Gastrocnemius medialis (tissue), 4 donors: ENCODE results near the gene PEX5L.
"Not testable (repeated sequence)": the region's sequence is repeated elsewhere in the genome, so short reads cannot be mapped to it uniquely, and the experiment has no call there.

Source experiments
- CTCF ChIP-seq, 5 experiments: fragments of 450-650 bp in 3 of 5; fragments of 200-600 bp in 2 of 5; sonication (generic) in 2 of 5; IDR thresholded peaks in 4 of 5; conservative IDR thresholded peaks in 1 of 5; 1 replicate in 4 of 5; 2 replicates in 1 of 5; pipeline ENCODE4 v1.5.1; 2016 to 2019; ENCODE audit warnings: antibody characterized with exemption in 5 of 5, mild to moderate bottlenecking in 3 of 5, moderate library complexity in 3 of 5
- POLR2A ChIP-seq, 2 donors: fragments of 450-650 bp; IDR thresholded peaks; one replicate each; pipeline ENCODE4 v1.6.1; 2017; ENCODE audit warnings: antibody characterized with exemption in 2 of 2, mild to moderate bottlenecking in 2 of 2, moderate library complexity in 2 of 2

GRCh38 chr3:180008318-180008717 lies 28.4 kb downstream of the PEX5L start:
- TF ChIP-seq CTCF (IDR thresholded peaks at IDR 0.05 in 4 of 5, conservative IDR thresholded peaks at IDR 0.05 in 1 of 5); POLR2A (IDR thresholded peaks at IDR 0.05): not testable (repeated sequence)
